GM19467 (cell line): Measurements from ENCODE around the gene ERC2.

Experiments used
- ATAC-seq: cut with Tn5 transposase; IDR thresholded peaks from one replicate; pipeline ENCODE4 v1.9.1; 2021; ENCODE audit warnings: mild to moderate bottlenecking, moderate library complexity; ENCODE audit not compliant: unreplicated experiment

ERC2 gene

DNA sequence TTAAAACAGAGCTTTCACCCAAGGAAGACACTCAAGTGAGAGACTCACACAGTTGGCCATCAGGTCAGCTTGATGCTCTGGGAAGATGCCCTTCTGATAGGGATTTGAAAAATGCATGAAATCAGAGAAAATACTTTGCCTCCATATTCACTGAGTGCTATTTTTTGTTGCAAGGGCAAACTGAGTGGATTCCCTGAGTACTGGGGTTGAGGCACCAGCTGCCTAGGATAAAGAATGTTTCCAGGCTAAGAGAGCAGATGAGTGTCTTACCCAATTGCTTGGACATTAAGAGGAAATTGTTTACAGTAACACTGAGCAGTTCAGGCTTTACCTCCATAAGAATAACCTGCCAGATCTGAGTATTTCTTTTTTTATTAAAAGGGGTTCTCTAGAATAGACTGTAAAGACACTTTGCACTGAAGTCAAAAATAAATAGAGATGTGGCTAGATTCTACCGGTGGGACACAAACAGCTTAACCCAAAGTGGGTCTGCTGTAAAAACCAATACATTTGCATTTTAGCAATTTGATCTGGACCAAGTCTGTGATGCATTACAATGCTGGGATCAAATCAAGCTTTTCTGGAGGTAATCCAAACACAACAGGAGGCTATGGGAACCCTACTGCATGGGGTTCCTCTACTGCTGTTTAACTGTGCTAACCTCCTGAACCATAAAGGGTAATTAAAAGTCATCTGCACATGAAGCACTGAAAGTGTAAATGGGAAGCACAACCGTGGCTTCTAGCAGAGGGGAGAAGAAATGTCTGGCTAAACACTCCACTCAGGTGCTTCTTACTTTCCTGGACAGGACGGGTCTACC is 742.4 kb downstream of the ERC2 start:
- ATAC-seq = no peak

DNA sequence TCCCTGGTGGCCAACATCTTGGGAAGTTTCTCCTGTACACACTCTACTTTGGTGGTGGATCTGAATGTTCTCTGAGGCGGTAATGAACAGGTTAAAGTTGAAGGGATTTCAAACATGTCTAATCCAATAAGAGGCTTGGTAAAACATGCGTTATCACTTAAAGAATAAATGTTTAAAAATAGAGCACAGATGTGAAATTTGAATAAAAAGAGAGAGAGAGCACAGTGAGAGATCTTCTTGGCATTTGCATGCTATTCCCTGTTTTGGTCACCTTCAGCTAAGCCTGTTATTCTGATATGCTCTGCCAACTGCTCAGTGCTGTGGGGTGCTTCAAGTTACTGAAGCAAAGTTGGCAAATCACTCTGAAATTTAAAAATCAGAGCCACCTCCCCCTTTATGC is 743.4 kb downstream of the ERC2 start:
- no peak for ATAC-seq

DNA sequence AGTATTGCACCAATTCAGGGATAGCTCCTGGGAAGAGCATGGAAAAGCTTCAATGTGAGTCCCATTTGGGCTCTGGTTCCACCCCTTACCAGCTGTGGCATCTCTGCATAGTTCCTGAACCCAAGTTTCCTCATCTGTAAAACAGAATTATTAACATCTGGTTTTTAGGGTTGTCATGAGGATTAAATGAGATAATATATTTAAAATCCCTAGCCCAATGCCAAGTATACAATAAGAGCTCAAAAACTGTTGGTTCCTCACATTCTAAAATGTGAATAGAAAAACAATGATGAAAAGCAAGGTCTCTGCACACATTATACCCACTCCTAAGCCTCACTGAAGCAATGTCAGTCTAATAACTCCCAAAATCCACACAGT is 743.9 kb downstream of the ERC2 start:
- no peak for ATAC-seq

DNA sequence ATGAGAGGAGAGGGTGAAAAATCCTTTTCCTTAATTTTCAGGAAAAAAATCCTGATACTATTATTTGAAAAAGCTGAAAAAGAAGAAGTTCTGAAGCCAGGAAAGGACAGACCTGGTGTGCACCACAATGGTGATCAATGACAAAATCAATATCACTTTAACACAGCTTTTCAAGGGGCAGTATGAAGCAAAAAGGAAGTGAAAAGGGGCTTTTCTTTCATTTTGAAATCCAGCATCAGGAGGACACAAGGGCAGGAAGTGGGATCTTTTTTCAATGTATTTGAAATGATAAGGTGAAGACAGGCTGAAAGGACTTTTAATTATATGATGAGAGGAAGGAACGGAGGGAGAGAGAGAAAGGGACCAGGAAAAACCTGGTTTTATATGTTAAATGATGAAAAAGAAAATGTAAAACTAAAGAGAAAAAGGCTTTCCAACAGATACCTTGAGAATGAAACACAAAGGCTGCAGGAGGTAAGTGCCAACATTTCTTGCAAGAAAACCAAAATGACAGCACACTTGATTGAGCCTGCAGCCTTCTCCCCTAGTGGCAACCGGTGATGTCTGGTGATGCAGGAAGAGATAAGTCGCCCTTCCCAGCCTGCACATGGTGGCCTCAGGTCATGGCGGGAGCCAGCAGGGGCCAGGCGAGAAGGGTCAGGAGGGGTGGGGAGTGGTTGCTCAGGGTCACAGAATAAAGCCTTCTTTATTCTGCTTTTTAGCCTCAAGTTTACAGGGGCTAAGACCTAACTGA is 744.4 kb downstream of the ERC2 start:
- no peak for ATAC-seq

DNA sequence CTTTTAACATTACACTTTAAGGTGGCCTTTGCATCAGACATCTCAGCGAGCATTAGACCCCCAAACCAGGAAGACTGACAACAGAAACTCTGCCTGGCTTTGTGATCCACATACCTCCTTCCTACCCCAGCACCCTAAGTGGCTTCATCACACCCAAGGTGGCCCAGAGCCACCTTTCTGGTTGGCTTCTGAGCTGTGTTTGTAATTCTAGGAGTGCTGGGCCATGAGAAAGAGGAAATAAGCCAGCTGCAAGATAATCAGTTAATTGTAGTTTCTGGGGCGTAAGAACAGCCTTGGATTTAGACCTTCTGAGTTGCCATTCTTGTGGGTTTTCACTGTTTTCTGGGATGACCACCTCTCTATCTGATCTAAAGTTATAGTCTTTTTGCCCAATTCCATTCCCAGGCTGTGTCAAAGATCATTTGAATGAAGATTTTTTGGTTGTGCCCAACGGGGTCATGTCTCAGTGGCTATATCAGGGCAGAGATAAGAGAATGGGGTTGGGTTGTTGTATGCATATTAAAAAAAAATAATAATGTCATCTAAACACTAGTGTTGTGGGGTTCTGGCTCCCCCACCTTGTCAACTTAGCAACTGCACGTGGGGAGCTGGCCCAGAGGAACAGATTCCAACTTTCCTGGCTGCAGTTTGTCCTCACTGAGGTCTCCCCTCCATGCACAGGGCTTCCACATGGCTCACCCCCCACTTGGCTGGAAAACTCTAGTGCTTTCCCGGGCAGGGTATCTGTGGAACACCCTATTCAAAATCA is 746.4 kb downstream of the ERC2 start:
- no peak for ATAC-seq

DNA sequence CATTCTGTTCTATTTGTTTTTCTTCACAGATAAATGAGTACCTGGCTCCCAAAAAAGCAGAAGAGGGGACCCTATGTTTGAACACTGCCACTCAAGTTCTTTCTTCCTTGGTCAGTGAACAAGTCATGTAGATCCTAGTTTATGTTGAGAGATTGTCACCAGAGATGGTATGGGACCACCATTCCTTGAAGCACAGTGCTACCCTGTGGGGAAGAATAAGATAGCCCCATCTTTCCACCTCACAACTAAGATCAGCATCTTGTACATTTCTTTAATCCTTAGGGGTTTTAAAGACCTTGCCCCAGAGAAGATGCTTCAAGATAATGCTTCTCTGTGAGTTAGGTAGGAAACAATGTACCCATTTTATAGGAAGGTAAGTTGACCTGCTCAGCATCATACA is 747.7 kb downstream of the ERC2 start:
- no peak for ATAC-seq

DNA sequence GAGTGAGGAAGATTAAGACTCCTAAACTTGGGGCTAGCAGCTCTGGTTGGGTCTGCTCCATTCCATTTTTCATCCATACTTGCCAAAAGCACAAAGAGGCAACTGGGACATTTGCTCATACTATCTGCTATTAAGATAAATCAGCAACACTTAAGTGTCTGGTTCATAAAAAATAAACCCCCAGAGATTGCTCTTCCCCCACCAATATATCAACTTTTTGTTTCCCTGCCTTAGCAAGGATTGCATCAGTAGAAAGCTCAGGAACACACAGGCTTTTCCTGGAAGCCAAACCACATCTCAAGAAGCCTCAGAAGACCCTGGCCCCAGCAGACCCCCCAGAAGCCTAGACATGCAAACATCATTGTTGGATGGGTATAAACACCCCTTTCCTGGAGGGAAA is 748.8 kb downstream of the ERC2 start:
- no peak for ATAC-seq

DNA sequence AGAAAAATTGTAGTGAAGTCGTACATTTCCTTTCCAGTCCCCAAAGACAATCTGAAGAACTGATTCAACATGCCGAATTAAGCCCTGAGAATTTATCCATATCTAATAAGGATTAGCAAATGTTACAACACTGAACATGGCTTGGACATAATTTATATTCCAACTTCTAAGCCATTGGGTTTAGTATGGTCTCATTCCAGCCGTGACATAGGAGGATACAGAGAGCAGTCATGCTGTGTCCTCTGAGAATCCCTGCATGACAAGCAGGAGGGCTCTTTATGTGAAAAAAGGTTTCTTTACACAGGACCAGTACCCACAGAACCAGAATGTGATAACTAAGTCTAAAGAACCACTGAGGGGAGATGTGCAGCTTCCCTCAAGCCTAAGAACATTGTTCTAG is 749.3 kb downstream of the ERC2 start:
- ATAC-seq = no peak

DNA sequence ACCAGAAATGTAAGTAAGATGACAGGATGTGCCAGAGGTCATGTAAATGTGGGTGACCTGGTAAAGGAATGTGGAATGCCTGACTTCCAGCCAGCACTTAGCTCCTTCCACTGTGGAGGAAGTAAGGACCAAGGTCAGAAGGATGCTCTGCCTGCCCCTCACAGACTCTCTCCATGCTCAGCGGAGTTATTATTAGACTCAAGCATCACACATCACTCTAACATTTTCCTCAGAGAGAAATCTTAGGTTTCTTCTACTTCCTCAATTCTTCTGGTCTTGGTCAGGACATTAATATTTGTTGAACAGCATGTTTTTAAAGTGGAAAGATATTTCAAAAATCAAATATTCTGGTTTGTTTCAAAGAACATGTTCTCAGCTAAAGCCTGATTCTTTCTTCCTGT is 749.7 kb downstream of the ERC2 start:
- ATAC-seq = no peak

DNA sequence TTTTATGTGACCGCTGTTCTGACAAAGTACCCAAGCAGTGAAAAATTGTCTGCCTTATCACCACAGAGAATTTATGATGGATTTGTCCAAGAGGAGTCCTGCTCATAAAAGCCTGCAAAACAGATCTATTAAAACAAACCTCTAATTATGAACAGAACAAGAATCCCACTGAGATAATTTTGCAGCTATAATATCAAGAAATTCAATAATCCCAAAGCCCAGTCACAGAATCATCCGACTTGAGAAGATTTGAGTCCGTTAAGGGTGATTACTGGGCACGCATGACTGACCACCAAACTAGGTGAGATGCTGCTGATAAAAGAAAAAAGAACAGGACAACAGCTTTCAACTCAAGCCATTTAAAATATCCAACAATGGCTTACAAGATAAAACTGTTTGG is 750.2 kb downstream of the ERC2 start:
- no peak for ATAC-seq

DNA sequence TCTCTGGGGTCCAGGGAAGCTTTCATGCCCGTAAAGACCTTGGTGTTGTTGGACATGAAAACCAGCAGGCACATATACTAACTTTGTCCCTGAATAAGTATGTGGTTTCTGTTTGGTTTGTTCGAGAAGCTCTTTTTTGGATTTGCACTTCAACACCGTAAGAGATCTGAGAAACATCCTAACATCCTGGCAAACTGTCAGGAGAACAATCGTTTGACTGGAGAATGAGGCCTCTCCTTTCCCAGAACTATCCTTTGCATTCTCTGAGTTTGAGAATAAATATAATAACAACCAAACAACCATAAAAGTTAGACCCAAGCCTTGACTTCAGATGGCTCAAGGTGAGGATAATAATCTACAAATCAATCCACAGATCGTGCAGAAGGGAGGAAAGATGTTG is 750.8 kb downstream of the ERC2 start:
- no peak for ATAC-seq

DNA sequence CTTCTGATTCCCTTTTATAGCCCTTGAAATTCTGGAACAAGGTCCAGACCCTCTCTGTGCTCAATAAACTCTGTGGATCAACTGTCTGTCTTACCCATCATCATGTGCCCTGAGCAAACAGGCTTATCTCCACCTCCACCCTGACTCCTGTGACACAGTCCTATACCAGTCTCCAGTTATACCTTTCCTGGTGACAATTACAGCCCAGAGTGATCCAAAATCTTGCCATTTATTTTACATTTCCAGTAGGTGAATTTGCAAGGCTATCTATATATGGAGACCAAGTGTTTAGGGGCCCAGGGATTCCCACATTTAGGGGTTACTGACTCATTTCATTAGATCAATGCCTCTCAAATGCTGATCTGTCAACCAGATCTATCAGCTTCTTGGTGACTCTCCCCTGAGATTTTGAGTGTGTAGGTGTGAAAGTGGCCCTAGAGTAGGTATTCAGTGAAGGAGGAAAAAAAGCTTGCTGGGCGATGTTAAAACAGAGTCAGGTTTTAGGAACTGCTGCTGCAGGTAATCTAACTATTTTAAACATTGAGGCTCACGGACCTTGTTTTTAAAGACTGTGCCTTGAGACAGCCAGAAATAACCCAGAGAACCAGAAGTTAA is 751.5 kb downstream of the ERC2 start:
- no peak for ATAC-seq

DNA sequence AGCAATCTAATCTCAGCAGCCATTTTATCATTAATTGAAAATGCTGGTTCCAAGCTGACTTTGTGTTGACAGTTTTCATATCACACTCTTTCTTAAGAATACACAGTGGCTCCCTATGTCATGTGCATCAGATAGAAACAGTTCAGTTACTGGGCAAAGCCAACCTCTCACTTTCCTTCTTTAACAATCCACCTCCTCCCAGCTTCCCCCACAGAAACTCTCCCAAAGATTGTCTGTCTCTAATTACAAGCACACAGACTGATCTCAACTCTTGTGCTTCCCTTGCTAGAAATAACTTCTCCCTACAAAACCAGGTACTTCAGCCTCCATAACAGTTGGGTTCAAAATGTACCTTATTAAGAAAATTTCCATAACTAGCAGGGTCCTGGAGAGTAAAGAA is 752.2 kb downstream of the ERC2 start:
- ATAC-seq = no peak

DNA sequence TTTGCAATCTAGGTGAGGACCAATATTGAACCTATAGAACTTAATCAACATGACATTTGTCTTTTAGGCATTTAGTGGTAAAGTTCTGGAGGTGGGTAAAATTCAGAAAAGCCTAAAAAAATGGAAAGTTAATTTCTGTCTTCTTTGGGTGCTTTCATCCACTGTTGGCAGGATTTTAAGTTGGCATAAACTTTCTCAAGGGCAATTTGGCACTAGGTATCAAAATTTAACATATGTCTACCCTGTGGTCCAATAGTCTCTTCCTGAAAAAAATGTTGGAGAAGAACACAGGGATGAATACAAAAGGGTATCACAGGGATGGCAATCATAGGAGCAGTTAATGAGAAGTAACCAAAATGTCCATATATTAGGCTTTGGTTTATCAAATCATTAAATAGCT is 754.2 kb downstream of the ERC2 start:
- no peak for ATAC-seq

DNA sequence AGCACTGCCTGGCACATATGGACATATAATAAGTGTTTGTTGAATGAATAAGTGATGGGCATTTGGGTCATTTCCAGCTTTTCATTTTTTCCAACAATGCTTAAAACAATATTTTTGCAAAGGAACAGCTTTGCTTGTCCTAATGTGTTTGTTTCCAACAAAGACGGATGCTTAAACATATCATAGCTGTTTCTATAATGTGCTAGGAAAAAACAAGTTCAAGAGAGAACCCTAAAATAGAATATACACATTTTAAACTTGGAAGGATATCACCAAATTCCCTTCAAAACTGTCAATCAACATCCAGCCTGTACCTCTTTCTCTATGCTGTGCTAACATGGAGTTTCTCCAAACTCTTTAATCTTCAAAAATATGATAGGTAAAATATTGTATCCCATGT is 756.6 kb downstream of the ERC2 start:
- ATAC-seq = no peak

DNA sequence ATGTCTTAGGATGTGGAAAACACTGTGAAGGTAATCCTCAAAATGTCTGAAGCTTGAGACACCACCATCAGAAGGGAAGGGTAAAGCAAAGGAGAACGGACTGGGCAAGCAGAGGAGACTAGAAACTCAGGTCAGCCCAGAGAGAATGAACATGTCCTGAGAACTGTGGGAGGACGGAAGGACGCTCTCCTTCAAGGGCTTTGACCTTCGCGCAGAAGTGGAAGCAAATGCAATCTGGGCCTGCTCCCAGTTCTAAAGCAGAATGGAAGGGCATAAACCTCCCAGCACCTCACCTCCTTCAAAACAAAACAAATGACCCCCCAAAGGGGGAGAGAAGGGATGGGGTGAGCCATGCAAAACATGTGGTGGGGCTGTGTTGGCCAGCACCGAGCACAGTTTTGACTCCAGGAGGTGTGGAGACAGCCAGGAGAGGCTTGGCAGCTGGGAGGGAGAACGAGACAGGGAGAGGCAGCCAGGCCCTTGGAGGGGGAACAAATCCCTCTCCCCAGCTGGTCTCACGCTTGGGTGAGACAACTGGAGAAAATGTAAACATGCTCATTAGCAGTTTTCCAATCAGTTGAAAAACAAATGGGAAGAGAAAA is 758.8 kb downstream of the ERC2 start:
- no peak for ATAC-seq

DNA sequence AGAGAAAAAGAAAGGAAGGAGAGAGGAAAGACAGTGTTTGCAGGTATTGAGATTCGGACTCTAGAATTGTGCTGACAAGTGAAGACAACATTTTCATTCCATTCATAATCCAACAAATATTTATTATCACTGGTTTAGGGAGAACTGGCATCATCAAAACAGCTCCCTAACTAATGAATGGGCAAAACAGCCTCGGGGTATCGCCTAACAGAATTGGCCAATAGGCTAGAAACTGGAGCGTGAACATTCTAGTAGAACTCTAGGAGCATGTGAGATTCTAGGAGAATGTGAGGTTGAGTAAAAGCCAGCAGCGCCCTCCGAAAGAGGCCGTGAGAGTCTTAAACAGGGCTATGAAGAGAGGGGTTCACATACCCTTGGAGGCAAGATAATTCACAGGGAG is 759.3 kb downstream of the ERC2 start:
- no peak for ATAC-seq

DNA sequence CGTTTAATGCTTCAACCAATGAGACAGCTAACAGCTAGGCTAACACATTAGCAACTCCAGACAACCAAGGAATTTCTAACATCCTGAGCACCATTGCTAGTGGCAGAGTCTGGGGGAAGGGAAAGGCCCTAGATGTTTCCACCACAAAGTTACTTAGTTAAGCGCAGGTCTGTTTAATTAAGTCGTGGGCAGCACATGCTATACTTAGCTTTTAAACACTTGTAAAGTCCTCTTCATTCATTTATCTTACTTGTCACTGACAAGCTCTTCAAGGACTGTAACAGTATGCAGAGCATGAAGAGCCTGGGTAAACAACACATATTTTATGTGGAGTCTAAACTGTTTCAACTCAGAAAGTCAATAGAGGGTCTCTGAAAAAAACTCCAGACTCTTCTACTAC is 760.0 kb downstream of the ERC2 start:
- ATAC-seq = no peak

DNA sequence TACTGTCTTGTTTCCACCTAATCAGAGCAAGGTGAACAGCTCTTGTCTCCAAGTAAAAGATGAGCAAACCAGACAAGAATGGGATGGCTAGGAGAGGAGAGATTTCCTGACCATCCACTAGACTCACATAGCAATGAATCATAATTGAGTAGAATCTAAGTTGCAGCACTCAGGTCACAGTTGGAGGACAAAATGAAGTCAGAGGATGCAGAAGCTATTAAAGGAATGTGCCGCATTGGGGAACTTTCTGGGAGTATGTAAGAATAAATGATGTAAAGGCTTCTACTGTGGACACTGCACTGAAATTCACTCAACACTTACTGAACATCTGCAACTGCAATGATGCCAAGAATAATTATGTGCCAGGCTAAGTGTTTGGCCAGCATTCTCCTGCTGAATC is 763.7 kb downstream of the ERC2 start:
- ATAC-seq = no peak

DNA sequence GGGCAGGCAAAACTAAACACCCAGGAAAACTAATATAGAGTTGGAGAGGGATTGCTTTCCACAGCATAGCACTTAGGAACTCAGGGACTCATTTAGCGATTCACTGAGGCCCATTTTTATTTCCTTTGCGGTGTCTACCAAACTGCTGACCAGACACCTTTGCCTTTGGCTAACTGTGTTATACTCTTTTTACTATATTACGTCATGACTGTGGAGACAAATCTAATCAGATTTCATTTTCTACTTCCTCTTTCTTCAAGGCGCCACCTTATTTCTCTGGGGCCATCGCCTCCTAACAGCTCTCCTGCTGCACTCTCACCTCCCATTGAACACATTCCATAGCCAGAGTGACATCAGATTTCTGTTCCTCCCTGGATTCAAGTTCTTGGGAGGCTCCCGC is 765.4 kb downstream of the ERC2 start:
- ATAC-seq = no peak

DNA sequence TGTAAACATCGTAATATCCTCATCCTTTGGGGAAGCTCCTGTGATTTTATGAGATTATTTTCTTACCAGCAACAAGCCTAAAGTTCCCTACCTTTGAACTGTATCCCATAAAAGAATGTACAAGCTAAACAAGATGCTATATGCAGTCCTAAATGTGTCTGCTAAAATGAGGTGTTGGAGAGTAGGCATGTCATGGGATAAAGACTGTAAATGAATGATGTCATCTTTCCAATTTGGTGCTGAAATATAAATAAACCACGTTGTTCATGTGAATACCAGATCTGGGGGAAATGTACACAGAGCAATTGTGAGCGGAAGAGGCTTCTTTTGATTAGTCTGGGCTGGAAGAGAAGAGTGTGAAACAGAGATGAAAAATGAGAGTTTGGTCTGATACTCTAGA is 766.3 kb downstream of the ERC2 start:
- no peak for ATAC-seq
